DND-41 (cell line): ENCODE data around the gene ADM.

Experiments
- CTCF ChIP-seq: IDR thresholded peaks from 2 replicates; pipeline ENCODE4 v1.5.1; 2012; ENCODE audit warnings: borderline replicate concordance, low read length, moderate library complexity, mild to moderate bottlenecking; ENCODE audit not compliant: poor library complexity, severe bottlenecking; ENCODE audit errors: extremely low read depth
- EZH2 ChIP-seq: IDR thresholded peaks from 3 replicates; pipeline ENCODE4 v1.6.1; 2012; ENCODE audit warnings: borderline replicate concordance, low read depth, mild to moderate bottlenecking, moderate library complexity, low read length, inconsistent platforms; ENCODE audit not compliant: severe bottlenecking

GRCh38 chr11:10294290-10294953 lies 10.5 kb upstream of the ADM start:
- TF ChIP-seq CTCF (no peak), EZH2 (no peak)
